GM21381 (cell line): ENCODE data around the gene PRKX.
"Not testable (repeated sequence)": the region's sequence is repeated elsewhere in the genome, so short reads cannot be mapped to it uniquely, and the experiment has no call there.

Experiments used
- ATAC-seq: cut with Tn5 transposase; IDR thresholded peaks from one replicate; pipeline ENCODE4 v1.9.1; 2021; ENCODE audit warnings: mild to moderate bottlenecking, moderate library complexity; ENCODE audit not compliant: unreplicated experiment

Gene PRKX

DNA sequence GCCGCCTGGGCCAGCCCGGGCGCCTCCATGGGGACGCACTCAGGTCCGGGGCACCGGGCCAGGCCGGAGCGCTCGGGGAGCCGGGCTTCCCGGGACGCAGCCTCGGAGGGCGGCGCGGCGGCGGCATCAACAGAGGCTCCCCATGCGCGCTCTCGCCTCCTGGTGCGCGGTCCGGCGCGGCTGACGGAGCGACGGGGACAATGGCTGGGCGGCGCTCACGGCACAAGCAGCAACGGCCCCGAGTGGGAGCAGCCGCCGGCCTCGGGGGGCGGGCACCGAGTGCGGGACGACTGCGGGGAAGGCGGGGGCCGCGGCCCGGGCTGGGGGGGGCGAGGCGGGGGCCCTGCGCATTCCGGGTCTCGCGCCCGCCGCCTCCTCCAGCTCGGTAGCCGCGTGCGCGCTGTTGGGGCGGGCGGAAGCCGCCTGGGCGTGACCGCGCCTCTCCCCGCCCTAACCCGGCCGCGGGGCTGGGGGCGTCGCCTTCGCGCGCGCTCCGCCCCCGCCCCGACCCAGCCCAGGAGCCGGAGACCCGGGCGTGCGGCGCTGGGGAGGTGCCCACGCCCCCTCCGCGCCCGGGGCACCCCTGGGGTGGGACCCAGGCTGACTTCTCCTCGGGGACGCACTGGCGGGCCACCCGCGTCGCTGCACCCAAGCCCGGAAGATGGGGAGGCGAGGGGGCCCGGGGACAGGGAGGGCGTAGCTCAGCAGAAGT lies at the start of gene PRKX:
PRKX (minus strand) TSS at position 425 of the 712 bp plus-strand sequence; CDS start at position 29, 396 bp downstream.
- ATAC-seq, result peak; percentile 84

DNA sequence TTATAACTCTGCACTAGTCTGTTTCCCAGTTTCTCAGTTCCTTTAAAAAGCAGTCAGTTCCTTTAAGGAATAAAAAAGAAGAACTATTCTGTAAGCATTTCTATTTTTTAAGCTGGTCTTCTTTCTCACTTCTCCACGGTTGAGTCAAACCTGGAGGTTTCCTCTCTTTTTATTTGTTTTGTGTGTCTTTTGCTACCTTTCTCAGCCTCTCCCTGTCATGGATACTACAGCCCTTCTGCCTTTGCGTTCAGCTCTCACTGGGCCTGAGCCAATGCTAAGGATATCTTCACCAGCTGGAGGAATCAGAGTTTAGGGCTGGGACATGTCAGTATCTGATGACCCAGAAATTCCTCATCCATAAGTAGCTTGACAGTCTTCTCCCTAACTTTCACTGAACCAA lies 49.7 kb upstream of the PRKX start:
- ATAC-seq, result no peak

DNA sequence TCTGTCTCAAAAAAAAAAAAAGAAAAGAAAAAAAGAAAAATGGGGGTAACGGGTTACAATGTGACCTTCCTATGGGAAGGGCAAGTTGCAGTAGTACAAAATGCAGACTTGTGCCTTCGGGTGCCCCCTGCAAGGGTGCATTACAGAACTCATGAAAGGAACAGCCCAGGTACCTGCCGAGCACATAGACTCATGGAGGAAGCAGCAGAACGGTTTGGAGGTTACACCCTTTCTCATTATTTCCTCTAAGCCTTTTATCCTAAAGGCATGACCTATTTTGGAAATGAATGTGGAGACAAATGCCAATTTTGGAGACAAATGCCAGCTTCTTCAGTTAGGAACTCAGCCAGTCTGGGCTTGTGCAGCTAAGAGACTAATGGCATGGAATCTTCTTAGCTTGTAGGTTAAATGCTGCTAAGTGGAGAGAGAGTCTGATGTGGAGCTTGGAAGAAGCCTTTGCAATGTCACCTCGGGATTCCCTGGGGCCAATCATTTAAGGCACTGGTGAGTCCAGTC lies 44.1 kb upstream of the PRKX start:
- no peak for ATAC-seq

DNA sequence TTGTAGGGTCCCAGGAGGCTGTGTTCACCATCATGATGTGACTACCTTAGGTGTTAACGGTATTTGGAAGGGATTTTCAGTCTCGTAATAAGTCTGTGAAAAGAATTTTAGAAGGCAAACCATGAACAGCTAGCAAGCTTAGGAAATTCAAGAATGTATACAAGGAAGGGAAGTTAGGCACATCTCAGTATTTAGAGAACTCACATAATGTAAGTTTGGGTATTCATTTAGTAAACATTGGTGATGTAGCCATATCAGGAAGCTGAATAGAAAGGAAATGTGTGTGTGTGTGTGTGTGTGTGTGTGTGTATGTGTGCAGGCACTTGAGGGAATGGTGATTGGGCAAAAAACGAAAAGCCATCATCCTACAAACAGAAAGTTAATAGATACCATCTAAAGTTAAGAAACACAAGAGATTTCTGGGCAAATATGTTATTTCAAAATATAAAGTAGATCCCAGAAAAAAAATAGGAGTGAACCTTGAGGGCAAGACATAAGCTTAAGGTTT lies 34.7 kb upstream of the PRKX start:
- no peak for ATAC-seq

DNA sequence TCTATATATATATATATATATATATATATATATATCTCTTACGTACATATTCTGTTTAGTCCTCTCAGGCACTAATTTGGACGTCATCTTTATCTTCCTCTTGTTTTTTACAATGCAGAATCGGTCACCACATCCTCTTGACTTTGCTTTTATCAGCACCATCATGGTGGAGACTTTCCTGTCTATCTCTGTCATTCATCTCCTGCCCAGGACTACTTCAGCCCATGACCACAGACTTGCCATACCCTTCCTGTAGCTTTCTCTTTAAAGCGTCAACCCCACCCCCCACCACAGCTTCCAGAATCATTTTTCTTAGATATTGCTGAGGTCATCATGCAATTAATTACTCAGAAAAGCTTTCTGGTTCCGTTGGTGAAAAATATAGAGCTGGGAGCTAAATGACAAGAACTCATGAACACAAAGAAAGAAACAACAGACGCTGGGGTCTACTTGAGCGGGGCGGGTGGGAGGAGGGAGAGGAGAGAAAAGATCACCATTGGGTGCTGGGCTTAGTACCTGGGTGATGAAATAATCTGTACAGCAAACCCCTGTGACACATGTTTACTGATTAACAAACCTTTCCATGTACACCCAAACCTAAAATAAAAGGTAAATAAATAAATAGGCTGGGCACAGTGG lies 30.5 kb upstream of the PRKX start:
- ATAC-seq, result no peak

DNA sequence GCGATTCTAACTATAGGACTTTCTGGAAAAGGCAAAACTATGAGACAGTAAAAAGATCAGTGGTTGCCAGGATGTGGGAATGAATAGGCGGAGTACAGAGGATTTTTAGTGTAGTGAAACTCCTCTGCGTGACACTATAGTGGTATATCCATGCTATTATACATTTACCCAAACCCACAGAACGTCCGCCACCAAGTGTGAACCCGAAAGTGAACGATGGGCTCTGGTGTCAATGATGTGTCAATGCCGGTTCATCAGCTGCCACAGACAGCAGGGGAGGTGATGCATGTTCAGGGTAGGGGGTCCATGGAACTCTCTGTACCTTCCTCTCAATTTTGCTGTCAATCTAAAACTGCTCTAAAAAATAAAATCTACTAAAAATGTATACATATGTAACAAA lies 27.5 kb upstream of the PRKX start:
- ATAC-seq, result not testable (repeated sequence)

DNA sequence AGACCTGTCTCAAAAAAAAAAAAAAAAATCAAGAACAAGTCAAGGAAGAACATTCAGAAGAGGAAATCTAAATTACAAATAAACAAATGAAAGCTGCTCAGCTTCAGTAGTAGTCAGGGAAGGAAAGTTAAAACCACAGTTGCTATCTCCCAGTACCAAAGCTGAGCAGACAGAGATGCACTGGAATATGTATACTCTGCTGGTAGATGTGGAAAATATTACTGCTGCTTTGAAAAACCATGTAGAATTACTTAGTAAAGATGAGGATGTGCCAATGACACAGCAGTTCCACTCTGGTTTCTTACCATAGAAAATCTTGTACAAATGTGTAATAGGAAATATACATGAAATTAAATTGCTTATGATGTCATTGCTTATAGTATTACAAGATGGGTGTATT lies 25.1 kb upstream of the PRKX start:
- no peak for ATAC-seq

DNA sequence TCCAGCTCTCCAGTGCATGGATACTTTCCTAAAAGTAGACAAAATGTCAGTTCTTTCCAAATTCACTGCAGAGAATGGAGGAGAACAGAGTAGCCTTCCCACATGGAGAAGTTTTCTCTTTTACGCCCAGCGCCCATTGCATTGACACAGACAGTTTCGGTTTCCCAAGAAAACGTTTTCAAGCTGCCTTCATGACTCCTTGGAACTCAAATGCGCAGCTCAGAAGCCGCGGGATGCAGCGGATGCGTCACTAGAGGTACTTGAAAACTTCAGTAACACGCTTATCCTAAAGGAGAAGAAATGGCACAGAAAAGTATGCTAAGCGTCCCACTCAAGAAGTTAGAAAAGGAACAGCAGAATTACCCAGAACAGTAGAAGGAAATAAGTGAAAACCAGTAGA lies 23.1 kb upstream of the PRKX start:
- ATAC-seq, result not testable (repeated sequence)

DNA sequence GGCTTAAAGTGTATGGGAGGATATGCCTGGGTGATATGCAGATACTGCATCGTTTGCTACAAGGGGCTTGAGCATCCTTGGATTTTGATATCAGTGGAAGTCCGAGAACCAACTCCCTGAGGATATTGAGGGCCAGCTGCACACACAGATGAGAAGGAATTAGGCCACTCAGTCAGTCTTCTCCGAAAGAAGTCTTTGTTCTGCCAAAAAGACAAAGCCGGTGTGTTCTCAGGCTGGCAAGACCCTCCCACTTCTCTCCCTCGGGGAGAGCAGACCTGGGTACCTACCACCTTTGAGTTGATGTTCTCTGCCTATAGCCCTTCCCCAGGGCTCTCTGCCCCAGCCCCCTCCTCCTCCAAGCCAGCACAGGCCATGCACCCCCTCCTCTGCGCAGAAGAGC lies 22.4 kb upstream of the PRKX start:
- not testable (repeated sequence) for ATAC-seq

DNA sequence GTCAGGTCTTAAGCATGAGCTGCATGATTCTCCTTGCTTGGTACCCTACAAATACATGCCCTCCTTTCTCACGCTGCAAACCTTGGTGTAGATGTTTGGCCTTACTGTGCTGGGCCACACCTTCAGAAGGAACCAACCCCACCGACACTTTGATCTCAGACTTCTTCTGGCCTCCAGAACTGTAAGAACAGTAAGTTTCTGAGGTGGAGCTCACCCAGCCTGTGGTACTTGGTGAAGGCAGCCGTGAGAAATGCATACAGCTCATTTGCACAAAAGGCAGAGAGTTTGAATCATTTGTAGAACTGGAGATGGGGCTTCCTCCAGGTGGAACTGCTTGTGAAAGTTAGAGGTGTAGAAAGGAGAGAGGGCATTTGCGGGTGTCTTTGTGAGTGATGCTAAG lies 21.0 kb upstream of the PRKX start:
- ATAC-seq, result not testable (repeated sequence)

DNA sequence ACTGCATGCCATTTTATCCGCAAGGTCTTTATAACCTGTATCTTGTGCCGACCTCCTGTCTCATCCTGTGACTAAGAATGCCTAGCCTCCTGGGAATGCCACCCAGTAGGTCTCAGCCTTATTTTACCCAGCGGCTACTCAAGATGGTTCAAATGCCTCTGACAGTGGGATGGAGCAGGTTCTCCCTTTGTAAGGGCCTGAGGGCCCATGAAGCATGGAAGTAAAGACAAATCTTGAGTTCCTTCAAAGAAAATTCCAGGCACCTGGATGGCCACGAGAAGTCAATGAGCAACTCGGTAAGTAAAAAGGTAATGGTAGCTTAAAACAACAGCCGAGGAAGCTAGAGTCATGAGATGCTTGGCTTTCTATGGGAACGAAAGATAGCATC lies 19.6 kb upstream of the PRKX start:
- ATAC-seq, result no peak

DNA sequence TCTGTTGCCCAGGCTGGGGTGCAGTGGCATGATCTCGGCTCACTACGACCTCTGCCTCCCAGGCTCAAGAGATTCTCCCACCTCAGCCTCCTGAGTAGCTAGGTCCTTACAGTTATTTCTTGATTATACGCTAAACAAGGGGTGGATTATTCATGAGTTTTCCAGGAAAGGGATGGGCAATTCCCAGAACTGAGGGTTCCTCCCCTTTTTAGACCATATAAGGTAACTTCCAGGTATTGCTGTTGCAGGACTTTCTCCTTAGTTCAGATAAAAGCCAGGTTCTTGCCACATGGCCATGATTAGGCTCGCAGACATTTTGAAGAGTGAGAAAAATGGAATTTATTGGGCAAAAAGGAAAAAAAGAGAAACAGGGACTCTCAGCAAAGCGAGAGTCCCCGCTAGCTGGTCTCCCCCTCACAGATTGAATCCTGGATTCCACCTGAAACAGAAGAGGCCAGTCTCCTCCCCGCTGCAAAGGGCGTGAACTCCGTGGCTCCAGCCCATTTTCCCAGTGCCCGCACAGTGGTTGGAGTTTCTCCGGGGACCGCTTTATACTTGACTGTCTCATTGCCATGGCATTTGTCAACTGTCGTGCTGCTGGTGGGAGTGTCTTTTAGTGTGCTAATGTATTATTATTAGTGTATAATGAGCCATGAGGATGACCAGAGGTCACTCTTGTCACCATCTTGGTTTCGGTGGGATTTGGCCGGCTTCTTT lies 19.0 kb upstream of the PRKX start:
- not testable (repeated sequence) for ATAC-seq

DNA sequence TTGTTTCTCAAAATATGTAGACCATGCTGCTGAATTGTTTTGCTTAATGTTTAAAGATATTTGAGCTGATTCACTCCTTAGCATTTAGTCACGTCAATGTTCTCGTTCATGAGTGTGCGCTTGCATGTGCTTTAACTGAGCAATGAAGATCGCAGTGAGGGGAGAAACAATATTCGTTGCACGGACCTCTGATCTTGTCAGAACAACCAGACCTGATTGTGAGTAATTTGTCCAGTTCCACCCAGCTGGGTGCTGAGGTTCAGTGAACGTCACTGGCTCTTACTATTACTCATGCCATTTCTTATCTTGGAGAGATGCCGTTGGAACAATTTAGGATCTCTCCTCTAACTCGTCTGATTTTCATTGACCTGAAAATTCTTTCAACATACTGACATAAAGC lies 15.0 kb upstream of the PRKX start:
- no peak for ATAC-seq

DNA sequence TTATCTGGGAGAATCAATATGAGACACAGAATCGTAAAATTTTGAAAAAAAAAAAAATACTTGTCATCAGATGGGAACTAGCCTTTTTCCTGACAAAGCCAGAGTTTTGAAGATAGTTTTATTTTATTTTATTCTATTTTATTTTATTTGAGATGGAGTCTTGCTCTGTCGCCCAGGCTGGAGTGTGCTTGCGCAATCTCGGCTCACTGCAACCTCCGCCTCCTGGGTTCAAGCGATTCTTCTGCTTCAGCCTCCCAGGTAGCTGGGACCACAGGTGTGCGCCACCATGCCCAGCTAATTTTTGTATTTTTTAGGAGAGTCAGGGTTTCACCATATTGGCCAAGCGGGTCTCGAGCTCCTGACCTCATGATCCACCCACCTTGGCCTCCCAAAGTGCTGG lies 10.0 kb upstream of the PRKX start:
- ATAC-seq, result not testable (repeated sequence)

DNA sequence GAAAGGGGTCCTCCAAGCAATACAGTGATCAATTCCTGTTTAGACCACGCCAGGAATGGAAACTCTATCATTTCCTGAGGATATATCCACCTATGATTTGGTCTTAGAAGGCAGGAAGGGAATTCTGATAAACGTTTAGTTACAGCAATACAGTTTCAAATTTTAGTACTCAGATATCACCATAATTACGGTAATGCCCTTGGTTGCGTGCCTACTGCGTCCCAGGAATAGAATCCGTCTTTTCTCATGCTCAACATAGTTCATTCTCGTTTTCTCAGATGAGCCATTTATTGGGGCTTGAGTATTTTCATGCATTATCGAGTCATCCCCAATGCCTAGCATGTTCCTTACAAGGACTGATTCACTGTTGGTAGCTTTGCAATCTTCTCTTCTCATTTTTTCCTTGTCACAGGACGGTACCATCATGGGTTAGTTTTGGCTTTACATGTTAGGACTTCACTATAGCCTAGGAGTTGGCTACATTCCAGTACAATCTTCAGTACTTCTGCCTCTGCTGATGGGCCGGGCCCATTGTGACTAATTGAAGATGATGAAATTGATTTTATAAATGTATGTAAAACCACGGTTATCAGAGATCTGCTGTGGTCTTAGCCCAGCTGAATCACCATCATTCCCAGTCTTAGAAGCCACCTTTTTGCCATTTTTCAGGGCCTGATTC lies 4.4 kb upstream of the PRKX start:
- no peak for ATAC-seq

DNA sequence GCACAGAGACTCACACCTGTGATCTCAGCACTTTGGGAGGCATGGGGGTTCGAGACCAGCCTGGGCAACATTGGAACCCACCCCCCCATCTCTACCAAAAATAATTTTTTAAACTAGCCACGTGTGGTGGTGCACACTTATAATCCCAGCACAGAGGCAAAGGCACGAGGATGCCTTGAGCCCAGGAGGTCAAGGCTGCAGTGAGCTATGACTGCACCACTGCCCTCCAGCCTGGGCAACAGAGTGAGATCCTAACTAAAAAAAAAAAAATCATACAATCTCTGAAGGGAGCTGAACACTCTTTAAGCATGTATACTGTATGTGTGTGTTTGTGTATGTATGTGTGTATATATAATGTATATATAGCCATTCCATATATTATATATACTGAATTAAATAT lies 2.5 kb upstream of the PRKX start:
- ATAC-seq, result no peak

DNA sequence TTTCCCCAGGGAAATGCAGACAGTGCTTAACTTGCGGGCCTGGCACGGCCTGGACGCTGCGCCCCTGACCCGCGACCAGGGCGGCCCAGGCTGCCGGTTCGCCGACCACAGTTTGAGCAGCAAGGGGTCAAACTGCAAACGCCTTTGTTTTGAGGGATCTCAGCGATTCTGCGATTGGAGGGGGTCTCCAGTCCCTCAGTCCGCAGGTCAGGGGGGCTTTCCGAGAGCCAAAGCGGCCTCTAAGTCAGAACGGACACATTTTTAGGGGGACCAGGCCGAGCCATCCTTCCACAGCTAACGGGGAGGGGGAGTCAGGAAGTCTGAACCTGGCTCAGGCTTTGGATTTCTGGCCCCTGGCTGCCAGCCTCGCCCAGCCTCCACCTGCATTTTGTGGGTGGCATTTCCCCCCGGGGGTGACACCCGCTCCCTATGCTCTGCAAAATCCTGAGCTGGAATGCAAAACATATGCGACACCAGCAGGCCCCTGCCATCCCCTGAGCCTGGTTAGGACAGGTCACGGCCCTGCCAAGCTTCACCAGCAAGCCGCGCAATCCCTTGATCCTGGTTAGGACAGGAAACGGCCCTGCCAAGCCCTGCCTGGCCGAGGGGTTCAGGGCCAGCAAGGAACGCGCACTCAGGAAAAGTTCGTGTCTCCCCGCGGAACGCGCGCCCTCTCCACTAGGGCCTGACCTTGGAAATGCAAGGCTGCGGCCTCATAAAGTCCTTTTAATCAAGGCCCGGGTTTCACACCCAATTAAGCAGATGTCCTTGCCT lies 1.4 kb upstream of the PRKX start:
- not testable (repeated sequence) for ATAC-seq

DNA sequence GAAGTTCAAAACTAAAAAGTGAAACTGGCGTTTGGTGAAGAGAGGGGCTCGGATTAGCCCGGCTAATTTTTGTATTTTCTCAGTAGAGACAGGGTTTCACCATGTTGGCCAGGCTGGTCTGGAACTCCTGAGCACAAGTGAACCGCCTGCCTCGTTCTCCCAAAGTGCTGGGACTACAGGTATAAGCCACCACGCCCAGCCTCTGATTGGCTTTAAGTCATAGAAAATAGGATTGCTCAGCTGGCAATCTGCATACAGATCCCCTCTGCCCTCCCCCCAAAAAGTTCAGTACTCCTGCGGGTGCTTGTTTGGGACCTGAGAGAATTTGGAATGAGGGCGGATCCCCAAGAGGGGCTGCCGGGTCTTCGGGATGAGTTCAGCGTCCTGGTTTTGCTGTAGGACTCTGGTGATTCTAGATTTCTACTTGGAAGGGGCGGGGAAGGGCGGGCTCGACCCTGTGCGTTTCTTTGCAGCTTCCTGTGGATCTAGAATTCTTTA lies 537 bp upstream of the PRKX start:
- ATAC-seq, result peak; percentile 9

DNA sequence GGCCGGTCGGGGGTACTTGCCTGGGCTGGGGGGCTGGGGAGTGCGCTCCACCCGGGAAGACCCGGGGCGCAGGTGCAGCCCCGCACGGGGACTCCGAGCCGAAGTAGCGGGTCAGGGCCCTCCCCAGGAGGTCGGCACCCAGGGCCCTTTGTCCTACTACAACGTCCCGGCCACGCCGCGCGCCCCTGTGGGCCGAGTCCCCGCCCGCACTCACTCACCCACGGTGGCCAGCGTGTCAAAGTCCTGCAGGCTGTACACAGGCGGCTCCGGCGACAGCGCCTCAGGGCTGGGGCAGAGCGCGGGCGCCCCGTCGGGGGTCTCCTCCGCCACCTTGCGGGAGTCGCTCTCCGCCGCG lies 602 bp downstream of the PRKX start:
- peak; percentile 13 for ATAC-seq
